Right lung (tissue), 5 donors: ENCODE measurements around the gene ODAM. TPM values are rescaled to one million over a fixed set of nuclear protein-coding genes. Genes with fewer than 3 reads are reported as not detected.
"Not testable (repeated sequence)": the region's sequence is repeated elsewhere in the genome, so short reads cannot be mapped to it uniquely, and the experiment has no call there.

Experiments used
- DNase-seq, 2 donors: peaks; one replicate each; pipeline ENCODE4 v3.0.0-alpha.2; 2013
- polyA plus RNA-seq, 5 donors: library from polyadenylated mRNA; unstranded; fragments of 120-200 nt; gene quantifications; one replicate each; pipeline versions ENCODE4 v1.2.1 to v1.2.3, GENCODE V29; 2013; ENCODE audit warnings: inconsistent platforms in 1 of 5, low replicate concordance in 1 of 5; ENCODE audit not compliant: insufficient read length in 5 of 5, insufficient read depth in 1 of 5

ODAM gene
- polyA plus RNA-seq, 5 donors = 9.5 to 21.9 (median 16.0) TPM

DNA sequence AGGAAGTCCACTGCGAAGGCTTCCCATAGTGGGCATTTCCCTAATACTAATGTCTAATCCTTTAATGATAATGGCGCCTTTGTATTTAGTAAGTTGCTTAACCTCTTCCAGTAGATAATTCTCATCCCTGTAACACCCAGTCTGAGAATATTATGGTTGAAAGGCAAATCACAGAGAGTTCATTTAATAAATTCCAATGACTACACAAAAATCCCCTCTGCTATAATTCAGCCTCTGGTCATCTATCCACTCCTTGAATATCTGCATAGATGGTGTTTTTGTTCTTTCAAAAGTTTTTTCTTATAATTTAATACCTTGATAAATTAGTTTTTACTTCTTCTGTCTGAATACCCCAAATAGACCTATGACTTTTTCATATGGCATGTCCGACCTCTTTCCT is 25.9 kb downstream of the ODAM start:
- not testable (repeated sequence) for DNase-seq

DNA sequence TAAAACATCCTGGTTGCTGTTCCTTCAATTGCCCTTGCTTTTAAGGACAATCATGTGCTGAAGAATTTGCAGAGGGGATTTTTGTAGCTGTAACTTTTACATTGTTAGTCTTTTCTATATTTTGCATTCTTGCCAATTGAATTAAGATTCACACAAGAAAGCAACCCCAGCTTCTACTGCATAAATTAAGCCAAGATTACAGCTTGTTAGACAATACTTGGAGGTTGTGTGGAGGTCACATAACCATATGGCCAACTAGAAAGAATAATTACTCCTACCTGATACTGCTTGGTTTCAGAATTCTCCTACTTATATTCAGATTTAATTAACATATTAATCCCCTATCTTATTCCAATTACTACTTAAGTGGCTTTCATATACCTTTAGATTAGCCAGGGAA is 26.3 kb downstream of the ODAM start:
- not testable (repeated sequence) for DNase-seq

DNA sequence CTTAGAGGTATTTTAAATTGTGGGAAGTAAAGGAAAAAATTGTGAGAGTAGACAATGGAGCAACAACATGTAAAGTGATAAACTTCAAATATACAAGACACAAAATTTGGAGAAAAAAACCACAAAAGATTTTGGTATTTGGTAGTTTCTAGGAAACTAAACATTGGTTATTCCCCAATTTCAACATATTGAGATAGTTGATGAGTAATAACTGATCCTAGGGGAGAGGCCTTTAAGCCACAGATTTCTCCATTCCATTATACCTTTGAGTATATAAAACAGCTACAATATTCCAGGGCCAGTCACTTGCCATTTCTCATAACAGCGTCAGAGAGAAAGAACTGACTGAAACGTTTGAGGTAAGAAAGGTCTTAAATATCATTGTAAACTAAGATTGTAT is 30.3 kb downstream of the ODAM start, which contains the start of gene FDCSP:
TSS of gene FDCSP (plus strand) at position 301 of the 400 bp plus-strand sequence. CDS start 5,071 bp downstream, outside the sequence.
- no peak for DNase-seq

DNA sequence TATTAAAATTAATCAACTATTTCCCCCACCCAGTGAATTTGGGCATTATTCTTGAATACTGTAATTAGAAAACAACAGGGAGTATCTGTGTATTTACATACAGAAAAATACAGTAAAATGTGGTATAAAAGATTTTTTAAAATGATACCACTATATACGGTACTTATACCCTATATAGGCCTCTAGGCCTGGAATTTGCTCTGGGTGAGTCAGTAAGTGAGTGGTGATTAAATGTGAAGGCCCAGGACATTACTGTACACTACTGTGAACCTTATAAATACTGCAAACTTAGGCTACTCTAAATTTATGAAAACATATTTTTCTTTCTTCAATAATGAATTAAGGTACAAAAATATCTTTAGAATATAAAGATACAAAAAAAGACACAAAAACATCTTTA is 40.6 kb downstream of the ODAM start:
- no peak for DNase-seq

DNA sequence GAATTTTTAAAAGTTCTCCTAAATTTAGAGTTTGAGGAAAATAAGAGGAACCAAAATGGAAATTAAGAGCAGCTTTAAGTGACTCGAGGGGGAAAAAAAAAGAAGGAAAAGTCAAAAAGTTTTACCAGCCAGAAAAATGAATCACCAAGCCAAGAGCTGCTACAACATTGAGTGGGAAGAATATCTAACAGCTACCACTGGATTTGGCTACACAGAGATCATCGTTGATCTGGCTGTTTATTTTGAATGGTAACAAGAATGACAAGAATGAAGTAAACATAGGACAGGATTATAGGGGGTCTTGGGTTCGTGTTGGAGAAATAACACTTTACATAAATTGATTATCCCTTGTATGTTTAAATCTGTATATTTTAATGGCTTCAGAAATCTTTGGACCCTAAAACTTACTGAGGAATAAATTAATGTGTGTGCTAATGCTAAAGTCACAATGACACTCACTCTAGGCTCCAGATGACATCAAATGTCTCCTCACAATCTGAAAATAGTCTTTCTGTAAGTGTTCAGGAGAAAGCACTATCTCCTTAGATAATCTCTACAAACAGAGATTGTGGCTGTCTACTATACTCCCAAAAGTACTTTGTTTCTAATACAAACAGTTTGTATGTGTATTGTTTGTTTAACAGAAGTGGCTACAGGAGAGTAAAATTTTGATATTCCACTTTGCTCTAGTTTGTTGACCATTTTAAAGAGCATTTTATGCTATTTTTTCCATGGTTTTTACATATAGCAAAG is 43.8 kb downstream of the ODAM start:
- peak; percentile 2 to 12 for DNase-seq

DNA sequence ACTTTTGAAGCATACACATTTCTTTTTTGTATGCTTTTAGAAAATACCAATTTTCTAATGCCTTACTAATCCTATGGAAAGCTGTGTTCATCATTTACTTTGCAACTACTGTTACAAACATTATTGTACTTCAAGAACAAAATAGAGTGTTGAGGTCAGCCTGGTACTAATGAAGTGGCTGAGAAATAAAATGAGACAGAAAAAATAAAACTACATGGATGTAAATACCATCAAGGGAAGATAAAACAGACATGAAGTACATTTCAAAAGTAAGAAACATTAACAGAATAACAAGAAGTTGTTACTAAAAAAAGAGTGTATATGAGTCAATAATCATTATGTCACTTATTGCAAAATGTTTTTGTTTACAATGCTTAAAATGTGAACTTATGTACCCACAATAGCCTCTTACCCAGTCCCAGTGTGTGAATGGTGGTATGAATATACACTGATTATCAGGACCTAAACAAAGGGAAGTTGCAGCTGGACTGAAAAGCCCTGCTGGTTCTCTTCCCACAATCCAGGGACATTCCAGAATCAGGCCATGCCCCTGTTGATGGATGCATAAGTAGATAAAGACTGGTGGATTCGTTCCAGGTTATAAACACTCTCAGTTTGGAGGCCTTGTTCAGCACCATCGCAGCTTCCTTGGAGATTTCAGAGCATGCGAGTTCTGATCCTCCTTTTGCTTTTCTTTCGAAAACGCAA is 44.5 kb downstream of the ODAM start:
- DNase-seq = peak; percentile 84 to 90

DNA sequence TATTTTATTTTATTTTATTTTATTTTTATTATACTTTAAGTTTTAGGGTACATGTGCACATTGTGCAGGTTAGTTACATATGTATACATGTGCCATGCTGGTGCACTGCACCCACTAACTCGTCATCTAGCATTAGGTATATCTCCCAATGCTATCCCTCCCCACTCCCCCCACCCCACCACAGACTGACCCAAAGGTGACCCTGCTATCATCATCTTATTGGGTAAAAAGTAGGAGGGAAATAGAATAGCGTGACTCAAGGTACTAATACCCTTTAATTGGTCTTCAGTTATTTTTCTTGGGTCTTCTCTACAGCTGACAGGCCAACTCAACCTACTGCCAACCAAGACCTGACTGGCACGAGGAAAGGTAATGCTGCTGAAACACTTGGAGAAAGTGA is 46.8 kb downstream of the ODAM start, which contains the start of gene CSN3:
TSS of gene CSN3 (plus strand) at position 301 of the 400 bp plus-strand sequence. CDS start 2,223 bp downstream, outside the sequence.
- DNase-seq = not testable (repeated sequence)

DNA sequence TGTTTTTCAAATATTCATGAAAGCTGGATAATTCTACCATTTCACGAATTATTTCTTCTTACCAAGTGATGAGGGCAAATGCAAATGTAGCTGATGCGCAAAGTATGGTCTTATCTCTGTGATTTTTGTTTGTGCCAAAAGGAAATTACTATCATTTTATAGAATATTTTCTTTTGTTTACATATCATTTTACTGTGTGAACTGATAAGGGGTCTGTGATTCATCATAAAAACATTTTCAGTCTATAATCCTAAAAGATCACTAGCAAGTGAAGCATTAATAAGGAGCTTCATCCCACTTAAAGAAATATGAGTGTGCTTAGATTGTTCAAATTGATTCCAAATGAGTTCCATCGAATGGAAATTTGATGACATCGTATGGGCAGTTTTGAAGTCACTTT is 47.6 kb downstream of the ODAM start:
- DNase-seq = no peak

DNA sequence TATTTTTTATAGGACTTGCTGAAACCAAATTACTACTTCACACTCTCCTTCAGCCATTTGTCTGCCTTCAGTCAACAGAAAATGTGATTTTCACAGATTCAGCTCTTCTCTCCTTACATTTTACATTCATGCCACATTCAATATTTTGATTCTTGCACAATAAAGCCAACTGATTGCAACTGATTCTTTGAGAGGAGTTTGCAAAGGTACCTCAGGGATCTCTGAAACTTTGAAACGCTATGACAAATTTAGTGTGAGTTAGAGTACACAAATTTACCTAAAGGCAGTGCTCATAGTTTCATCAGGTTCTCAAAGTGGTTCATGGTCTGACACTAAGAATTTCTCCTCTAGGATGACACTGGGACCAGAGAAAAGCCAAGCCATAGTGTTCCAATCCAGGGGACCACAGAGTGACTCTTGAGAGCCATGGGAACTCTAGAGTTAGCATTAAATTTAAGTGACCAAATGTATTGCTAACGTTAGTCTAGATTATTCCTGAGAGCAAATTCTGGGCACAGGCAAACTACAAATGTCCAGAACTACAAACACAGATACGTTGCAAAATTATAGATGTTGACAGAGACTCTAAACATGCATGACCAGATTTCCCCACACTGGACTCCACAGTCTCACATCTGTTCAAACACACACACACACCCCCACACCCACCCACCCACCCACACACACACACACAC is 55.9 kb downstream of the ODAM start:
- DNase-seq = no peak

DNA sequence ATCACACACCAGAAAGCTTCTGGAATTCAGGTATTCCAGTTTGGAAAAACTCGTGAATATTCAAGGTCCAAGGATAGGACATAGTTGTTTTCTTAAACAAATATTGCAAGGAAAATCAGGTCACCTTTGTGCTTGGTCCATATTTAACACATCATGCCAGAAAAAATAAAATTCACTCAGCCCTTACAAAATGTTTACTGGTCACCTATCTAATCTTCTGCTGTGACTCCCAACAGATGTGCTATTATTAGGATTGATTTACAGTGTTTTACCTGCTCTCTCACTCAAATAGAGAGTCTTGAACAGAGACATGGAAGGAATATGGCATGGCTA is 56.4 kb downstream of the ODAM start:
- no peak for DNase-seq

Other genes starting within 250 kb of the ODAM start
- gene CSN2, start 230.0 kb upstream of the ODAM start, polyA plus RNA-seq = not detected
- gene STATH, start 199.8 kb upstream of the ODAM start, polyA plus RNA-seq = under 1 TPM in 1 of 5 donors, not detected in 4; 0.26 TPM
- not detected for gene HTN3, start 167.3 kb upstream of the ODAM start, polyA plus RNA-seq
- gene HTN1, start 145.3 kb upstream of the ODAM start, polyA plus RNA-seq = under 1 TPM in 2 of 5 donors, not detected in 3; 0.03 to 0.05 TPM
- under 1 TPM; 0.05 to 0.21 (median 0.09) TPM for gene PRR27, start 41.5 kb upstream of the ODAM start, polyA plus RNA-seq
- not detected for gene FDCSP, start 30.4 kb downstream of the ODAM start, polyA plus RNA-seq
- not detected for gene CSN3, start 46.9 kb downstream of the ODAM start, polyA plus RNA-seq
- gene CABS1, start 139.3 kb downstream of the ODAM start, polyA plus RNA-seq = not detected
- not detected for gene SMR3A, start 165.0 kb downstream of the ODAM start, polyA plus RNA-seq
- not detected for gene SMR3B, start 187.4 kb downstream of the ODAM start, polyA plus RNA-seq
- not detected for gene OPRPN, start 202.2 kb downstream of the ODAM start, polyA plus RNA-seq